IPS DF 6.9 (cell line): ENCODE measurements around the gene MAT1A.

Experiments used
- DNase-seq: peaks from one replicate; pipeline ENCODE4 v3.0.0-alpha.2; 2013; ENCODE audit warnings: low read depth, low spot score
- H3K27ac ChIP-seq: one replicate; pipeline ENCODE4 v1.5.1; 2013; ENCODE audit warnings: low read length, control low read depth
- H3K27me3 ChIP-seq: 2 replicates; pipeline ENCODE4 v1.6.1; 2013; ENCODE audit warnings: mild to moderate bottlenecking, low read length; ENCODE audit not compliant: control insufficient read depth, insufficient read depth
- H3K36me3 ChIP-seq: 2 replicates; pipeline ENCODE4 v1.6.1; 2013; ENCODE audit warnings: low read length; ENCODE audit not compliant: control insufficient read depth, insufficient read depth
- H3K4me1 ChIP-seq: 2 replicates; pipeline ENCODE4 v1.6.1; 2013; ENCODE audit warnings: low read length; ENCODE audit not compliant: control insufficient read depth, insufficient read depth
- H3K4me3 ChIP-seq: 2 replicates; pipeline ENCODE4 v1.5.1; 2013; ENCODE audit warnings: mild to moderate bottlenecking, low read length
- H3K9me3 ChIP-seq: 2 replicates; pipeline ENCODE4 v1.6.1; 2013; ENCODE audit warnings: low read length, inconsistent platforms; ENCODE audit not compliant: control insufficient read depth, insufficient read depth
- WGBS: extraction: QIAGEN DNeasy Blood & Tissue Kit; methylation state at CpG from one replicate; pipeline ENCODE4 v1.1.7; 2013; ENCODE audit warnings: mixed read lengths, missing lambda C conversion rate; ENCODE audit not compliant: insufficient read length, insufficient coverage; 5-methylcytosine and 5-hydroxymethylcytosine counted together

MAT1A gene

GRCh38 chr10:80283119-80283518 is 6.3 kb downstream of the MAT1A start:
- H3K27ac ChIP-seq, result no peak overlapping the region
- H3K27me3 ChIP-seq, result no peaks in the 10 kb centered on the region
- no peaks in the 10 kb centered on the region for H3K9me3 ChIP-seq

DNA sequence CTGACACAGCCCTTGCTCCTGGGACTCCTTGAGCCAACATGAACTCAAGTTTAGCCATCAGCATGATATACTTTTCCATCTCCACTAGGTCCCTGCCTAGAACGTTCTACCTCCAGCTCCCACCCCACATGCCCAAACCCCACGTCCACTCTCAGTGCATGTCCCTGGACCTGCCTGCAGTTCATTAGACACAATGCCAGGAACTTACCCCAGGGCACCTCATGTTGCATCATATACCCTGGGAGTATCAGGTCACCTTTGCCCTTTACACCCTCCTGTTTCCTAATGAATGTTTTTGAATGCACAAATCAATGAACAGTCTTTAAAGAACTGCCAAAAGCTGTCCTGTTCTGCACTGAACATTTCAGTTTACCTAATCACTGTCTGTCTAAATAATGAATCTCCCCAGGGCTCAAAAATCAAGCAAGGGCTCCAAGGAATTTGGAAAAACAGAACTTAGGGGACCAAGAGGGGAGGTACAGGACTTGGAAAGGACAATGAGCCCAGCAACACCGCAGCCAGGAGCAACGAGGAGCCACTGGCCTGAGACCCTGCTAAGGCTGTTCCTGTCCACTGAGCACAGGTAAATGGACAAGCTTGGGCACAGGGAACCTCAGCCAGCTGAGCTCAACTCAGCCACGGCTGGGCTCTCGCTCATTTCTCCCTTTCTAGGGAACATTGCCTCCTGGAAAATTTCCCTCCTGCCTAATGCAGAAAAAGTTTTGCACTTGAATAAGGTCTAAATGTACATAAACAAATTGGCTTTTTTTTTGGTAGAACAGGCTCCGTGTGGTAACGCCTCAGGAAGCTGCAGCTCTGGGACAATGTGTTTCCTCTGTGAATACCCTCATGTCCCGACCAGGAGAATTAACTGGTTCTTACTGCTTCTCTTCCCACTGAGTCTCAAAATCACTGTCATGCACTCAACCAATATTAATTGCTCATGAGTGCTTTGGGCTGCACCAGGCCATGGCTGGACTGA is 7.4 kb downstream of the MAT1A start:
- no peaks in the 10 kb centered on the region for H3K27me3 ChIP-seq
- no peak for DNase-seq
- no peaks in the 10 kb centered on the region for H3K4me1 ChIP-seq
- no CpG with 5 or more reads among the region's 9 CpGs for WGBS
- no peaks in the 10 kb centered on the region for H3K36me3 ChIP-seq
- H3K4me3 ChIP-seq, result no peak overlapping the region
- no peak overlapping the region for H3K27ac ChIP-seq
- H3K9me3 ChIP-seq, result no peaks in the 10 kb centered on the region

More at GRCh38 chr10:80283119-80283518, 6.3 kb downstream of the MAT1A start:
- WGBS, result no CpG with 5 or more reads among the region's 4 CpGs
- DNase-seq, result no peak
- Histone ChIP-seq H3K4me1 (no peaks in the 10 kb centered on the region), H3K4me3 (no peak overlapping the region), H3K36me3 (no peaks in the 10 kb centered on the region)

GRCh38 chr10:80281292-80281691 is 8.2 kb downstream of the MAT1A start:
- H3K4me1 ChIP-seq, result no peaks in the 10 kb centered on the region; the same call in 1 of the 2 replicates
- DNase-seq, result no peak
- no peaks in the 10 kb centered on the region for H3K9me3 ChIP-seq
- no peak overlapping the region for H3K27ac ChIP-seq
- 0 out of 2 replicates have a peak, but pooled peaks cover 2% of the 10 kb centered on the region for H3K36me3 ChIP-seq
- H3K4me3 ChIP-seq, result no peak overlapping the region
- no CpG with 5 or more reads among the region's 6 CpGs for WGBS
- no peaks in the 10 kb centered on the region for H3K27me3 ChIP-seq

DNA sequence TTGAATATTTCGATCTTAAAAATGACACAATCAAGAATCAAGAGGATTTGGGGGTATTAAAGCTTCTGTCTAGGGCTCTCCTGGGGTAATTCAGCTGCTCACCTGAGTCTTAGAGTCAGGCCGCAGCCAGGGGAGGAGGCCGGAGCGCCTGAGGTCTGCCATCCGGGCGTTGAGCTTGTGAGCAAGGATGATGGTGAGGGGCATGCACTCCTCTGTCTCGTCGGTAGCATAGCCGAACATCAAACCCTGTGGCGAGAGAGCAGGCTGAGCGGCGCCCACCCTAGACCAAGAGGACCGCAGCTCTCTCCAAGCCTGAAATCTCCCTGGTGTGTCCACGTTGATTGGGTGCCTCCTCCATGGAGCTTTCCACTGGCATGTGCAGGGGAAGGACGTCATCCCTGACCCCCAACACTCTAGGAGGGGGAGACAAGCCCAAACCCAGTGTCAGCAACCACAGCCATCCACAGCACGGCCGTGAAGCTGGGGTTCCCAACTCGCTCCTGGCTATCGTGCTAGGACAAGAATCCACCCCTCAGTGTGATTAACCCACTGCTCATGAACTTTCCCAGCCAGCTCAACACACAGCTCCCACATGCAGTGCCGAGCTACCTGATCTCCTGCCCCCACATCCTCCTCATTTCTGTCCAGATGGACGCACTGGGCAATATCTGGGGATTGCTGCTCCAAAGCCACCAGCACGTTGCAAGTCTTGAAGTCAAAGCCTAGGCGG is 9.2 kb downstream of the MAT1A start:
- DNase-seq, result no peak
- no peak overlapping the region for H3K4me3 ChIP-seq
- no CpG with 5 or more reads among the region's 23 CpGs for WGBS
- no peaks in the 10 kb centered on the region for H3K27me3 ChIP-seq
- no peaks in the 10 kb centered on the region; the same call in 1 of the 2 replicates for H3K4me1 ChIP-seq
- H3K27ac ChIP-seq, result no peak overlapping the region
- no peaks in the 10 kb centered on the region for H3K9me3 ChIP-seq
- H3K36me3 ChIP-seq, result 0 out of 2 replicates have a peak, but pooled peaks cover 2% of the 10 kb centered on the region

DNA sequence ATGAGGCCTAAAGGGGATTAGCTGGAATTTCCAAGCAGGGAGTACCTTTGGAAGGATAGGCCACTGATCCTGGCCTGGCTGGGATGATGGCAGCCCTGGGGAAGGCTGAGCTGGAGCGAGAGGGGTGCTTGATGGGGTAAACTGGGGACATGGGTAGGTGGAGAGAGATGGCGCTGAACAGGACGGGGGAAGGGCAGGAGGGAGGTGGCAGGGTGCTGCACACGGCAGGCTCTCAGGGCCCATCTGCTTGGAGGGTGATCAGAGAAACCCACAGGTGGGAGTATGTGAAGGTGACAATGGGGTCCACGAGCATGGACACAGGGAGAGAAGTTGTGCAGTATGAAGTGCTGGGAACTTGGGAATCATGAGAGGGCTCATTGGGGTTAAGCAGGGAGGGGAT is 10.3 kb downstream of the MAT1A start:
- 0 out of 2 replicates have a peak, but pooled peaks cover 2% of the 10 kb centered on the region for H3K36me3 ChIP-seq
- H3K4me1 ChIP-seq, result no peaks in the 10 kb centered on the region; the same call in 1 of the 2 replicates
- H3K27ac ChIP-seq, result no peak overlapping the region
- no peak overlapping the region for H3K4me3 ChIP-seq
- no CpG with 5 or more reads among the region's 5 CpGs for WGBS
- no peaks in the 10 kb centered on the region for H3K9me3 ChIP-seq
- H3K27me3 ChIP-seq, result no peaks in the 10 kb centered on the region
- DNase-seq, result no peak

DNA sequence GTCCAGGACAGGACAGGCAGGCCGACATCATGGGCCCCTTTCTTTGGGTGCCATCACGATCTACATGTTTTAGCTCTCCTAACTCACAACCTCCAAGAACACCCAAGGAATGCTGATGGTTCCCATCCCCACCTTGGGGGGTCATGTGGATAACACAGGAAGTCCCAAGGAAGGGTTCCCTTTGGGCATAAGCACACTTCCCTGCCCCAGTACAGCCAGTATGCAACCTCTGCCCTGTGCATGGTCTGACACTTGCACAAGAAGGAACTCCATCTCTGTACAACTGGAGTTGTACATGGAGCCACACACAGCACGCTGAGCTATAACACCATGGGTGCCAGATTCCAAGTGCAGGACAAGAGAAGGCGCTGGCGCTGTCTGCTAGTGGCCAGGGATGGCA is 11.0 kb downstream of the MAT1A start:
- no peak for DNase-seq
- no peaks in the 10 kb centered on the region; the same call in 1 of the 2 replicates for H3K4me1 ChIP-seq
- no peaks in the 10 kb centered on the region for H3K9me3 ChIP-seq
- H3K27me3 ChIP-seq, result no peaks in the 10 kb centered on the region
- H3K4me3 ChIP-seq, result no peak overlapping the region
- no peak overlapping the region for H3K27ac ChIP-seq
- H3K36me3 ChIP-seq, result 0 out of 2 replicates have a peak, but pooled peaks cover 2% of the 10 kb centered on the region
- no CpG with 5 or more reads among the region's 5 CpGs for WGBS

DNA sequence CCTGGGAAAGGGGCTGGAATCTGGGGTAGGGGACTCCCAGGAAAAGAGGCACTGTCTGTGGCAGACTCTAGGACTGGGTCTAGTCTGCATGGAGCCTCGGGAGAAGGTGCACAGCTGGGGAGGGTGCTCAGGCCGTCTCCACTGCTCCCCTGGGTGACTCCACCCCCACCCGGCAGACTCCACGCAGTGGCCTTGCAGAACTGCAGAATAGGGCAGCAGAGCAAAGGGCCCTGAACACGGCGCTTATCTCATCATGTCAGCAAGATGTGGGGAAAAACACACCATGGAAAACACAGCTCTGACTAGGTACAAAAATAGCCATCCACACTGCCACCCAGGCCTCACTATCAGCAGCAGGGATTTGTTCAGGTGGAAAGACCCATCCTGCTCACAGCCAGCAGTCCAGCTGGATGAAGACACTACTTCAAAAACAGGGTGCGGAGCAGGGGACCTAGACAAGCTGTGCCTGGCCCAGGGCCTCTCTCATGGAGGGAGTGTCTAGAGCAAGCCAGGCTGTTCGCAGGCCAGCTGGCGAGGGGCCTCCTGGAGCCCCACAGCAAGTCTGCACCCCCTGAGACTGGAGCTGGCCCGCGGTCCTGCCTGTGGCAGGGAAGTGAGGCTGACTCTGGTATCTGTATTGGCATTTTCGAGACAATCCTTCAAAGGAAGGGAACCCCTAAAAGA is 11.7 kb downstream of the MAT1A start:
- Histone ChIP-seq H3K36me3 (0 out of 2 replicates have a peak, but pooled peaks cover 2% of the 10 kb centered on the region), H3K9me3 (no peaks in the 10 kb centered on the region), H3K27me3 (no peaks in the 10 kb centered on the region), H3K27ac (no peak overlapping the region), H3K4me1 (no peaks in the 10 kb centered on the region; the same call in 1 of the 2 replicates), H3K4me3 (no peak overlapping the region)
- WGBS, result no CpG with 5 or more reads among the region's 12 CpGs
- DNase-seq, result no peak

DNA sequence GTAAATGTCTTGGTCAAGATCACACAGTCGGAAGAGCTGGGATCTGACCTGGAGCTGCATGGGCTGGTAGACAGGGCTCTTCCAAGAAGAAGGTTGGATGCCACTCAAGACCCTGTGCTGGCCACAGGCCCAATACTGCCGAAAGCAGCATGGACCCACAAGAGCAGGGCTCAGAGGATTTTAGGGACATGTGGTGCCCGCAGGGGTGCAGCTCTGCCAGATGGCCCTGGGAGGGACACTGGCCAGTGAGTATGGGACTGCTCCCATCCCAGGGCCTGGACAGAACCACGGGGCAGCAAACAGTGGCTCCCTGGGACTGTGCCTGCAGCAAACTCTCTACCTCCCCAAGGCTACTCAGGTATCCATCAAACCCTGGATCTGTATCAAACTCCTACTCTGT is 12.4 kb downstream of the MAT1A start:
- Histone ChIP-seq H3K36me3 (0 out of 2 replicates have a peak, but pooled peaks cover 2% of the 10 kb centered on the region), H3K4me3 (no peak overlapping the region; the same call in 1 of the 2 replicates), H3K27ac (no peak overlapping the region), H3K4me1 (no peaks in the 10 kb centered on the region; the same call in 1 of the 2 replicates), H3K27me3 (no peaks in the 10 kb centered on the region), H3K9me3 (no peaks in the 10 kb centered on the region)
- no CpG with 5 or more reads among the region's 4 CpGs for WGBS
- DNase-seq, result no peak

GRCh38 chr10:80276335-80276734 is 13.1 kb downstream of the MAT1A start:
- H3K27ac ChIP-seq, result no peak overlapping the region
- no peaks in the 10 kb centered on the region for H3K9me3 ChIP-seq
- no peak overlapping the region for H3K4me3 ChIP-seq
- DNase-seq, result no peak
- no CpG with 5 or more reads among the region's 16 CpGs for WGBS
- H3K27me3 ChIP-seq, result no peaks in the 10 kb centered on the region
- no peaks in the 10 kb centered on the region; the same call in 1 of the 2 replicates for H3K4me1 ChIP-seq
- 0 out of 2 replicates have a peak, but pooled peaks cover 2% of the 10 kb centered on the region for H3K36me3 ChIP-seq

DNA sequence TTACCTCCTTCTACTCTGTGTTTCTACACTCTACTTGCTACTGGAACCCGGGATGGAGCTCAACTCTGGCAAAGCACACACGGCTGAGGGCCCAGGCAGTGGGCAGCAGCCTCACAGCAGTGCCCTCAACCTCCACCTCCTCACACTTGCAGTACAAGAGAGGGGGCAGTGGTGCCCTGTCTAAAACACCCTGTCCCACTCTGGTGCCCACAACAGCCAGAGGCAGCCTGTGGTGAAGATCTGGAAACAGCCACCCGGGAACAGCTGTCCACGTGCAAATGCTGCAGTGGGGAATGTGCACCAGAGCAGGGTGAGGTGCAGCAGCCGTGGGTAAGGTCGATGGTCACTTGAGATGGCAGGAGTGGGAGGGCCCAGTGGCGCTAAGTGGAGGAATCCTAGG is 13.7 kb downstream of the MAT1A start:
- Histone ChIP-seq H3K9me3 (no peaks in the 10 kb centered on the region), H3K4me1 (no peaks in the 10 kb centered on the region; the same call in 1 of the 2 replicates), H3K4me3 (no peak overlapping the region), H3K27ac (no peak overlapping the region), H3K27me3 (no peaks in the 10 kb centered on the region), H3K36me3 (0 out of 2 replicates have a peak, but pooled peaks cover 2% of the 10 kb centered on the region)
- no peak for DNase-seq
- no CpG with 5 or more reads among the region's 7 CpGs for WGBS
